Activated B cell treated with CpG ODN at 0.5 μM for 24 hours (primary cell): ENCODE data around the gene CRTAC1. TPM values are rescaled to one million over a fixed set of nuclear protein-coding genes. Genes with fewer than 3 reads are reported as not detected.

ENCODE experiments used
- ATAC-seq: fragments of 200-7000 bp; cut with Tn5 transposase; one replicate; pipeline ENCODE4 v1.10.0; 2021; ENCODE audit warnings: low read depth, mild to moderate bottlenecking, moderate library complexity
- CTCF ChIA-PET: fragments of 350-600 bp; sonication (Branson Sonifier 250); formaldehyde crosslinking; loops from one replicate; lab custom pipeline; 2021; ENCODE audit warnings: antibody characterized with exemption; lab: Charles Lee
- POLR2A ChIA-PET: fragments of 350-600 bp; sonication (Branson Sonifier 250); formaldehyde crosslinking; loops from one replicate; lab custom pipeline; 2021; ENCODE audit warnings: antibody characterized with exemption; lab: Charles Lee
- DNase-seq: peaks from one replicate; pipeline ENCODE4 v3.0.0; 2022
- H3K27ac Mint-ChIP-seq: one replicate; pipeline ENCODE4 v1.8.0; 2020; ENCODE audit warnings: mixed read lengths
- H3K27me3 Mint-ChIP-seq: one replicate; pipeline ENCODE4 v1.8.0; 2021; ENCODE audit warnings: mixed read lengths
- H3K36me3 Mint-ChIP-seq: one replicate; pipeline ENCODE4 v1.8.0; 2021; ENCODE audit warnings: low read depth, mixed read lengths
- H3K4me1 Mint-ChIP-seq: one replicate; pipeline ENCODE4 v1.8.0; 2021; ENCODE audit warnings: mixed read lengths
- H3K4me3 Mint-ChIP-seq: one replicate; pipeline ENCODE4 v1.8.0; 2020; ENCODE audit warnings: mild to moderate bottlenecking, mixed read lengths
- H3K9me3 Mint-ChIP-seq: one replicate; pipeline ENCODE4 v1.8.0; 2020; ENCODE audit warnings: mixed read lengths
- CTCF ChIP-seq: fragments of 200-600 bp; IDR thresholded peaks from one replicate; pipeline ENCODE4 v1.8.0; 2022; ENCODE audit warnings: antibody characterized with exemption, mild to moderate bottlenecking
- intact Hi-C: fragments of 100-400 bp; cut with micrococcal nuclease; formaldehyde crosslinking; loops from one replicate; pipeline ENCODE4 v1.15.1; 2024
- total RNA-seq: library from RNA; stranded (reverse); gene quantifications from 2 replicates; pipeline ENCODE4 v1.2.3, GENCODE V29; 2022

CRTAC1 gene
- total RNA-seq, 1 donor from 2014 or later: not detected

- Mint-ChIP-seq H3K27me3 (peaks cover 17% of the 10 kb centered on the region), H3K9me3 (no peaks in the 10 kb centered on the region), H3K36me3 (no peaks in the 10 kb centered on the region), H3K4me1 (no peaks in the 10 kb centered on the region), H3K27ac (no peak overlapping the region), H3K4me3 (no peak overlapping the region)
- intact Hi-C loops: no loop called here
- CTCF ChIA-PET: no interaction called here
- POLR2A ChIA-PET: no interaction called here
- ATAC-seq: no peak
- TF ChIP-seq CTCF: no peak
- no peak for DNase-seq
These were observed 137.5 kb downstream of the CRTAC1 start for GRCh38 chr10:97892939-97893338.

- H3K4me1 Mint-ChIP-seq: no peaks in the 10 kb centered on the region
- no peaks in the 10 kb centered on the region for H3K36me3 Mint-ChIP-seq
- ATAC-seq: no peak
- H3K27ac Mint-ChIP-seq: no peak overlapping the region
- H3K9me3 Mint-ChIP-seq: no peaks in the 10 kb centered on the region
- intact Hi-C loops: no loop called here
- ChIA-PET CTCF (no interaction called here), POLR2A (no interaction called here)
- no peak for TF ChIP-seq CTCF
- peaks cover 17% of the 10 kb centered on the region for H3K27me3 Mint-ChIP-seq
- no peak for DNase-seq
- H3K4me3 Mint-ChIP-seq: no peak overlapping the region
These were observed 137.9 kb downstream of the CRTAC1 start for GRCh38 chr10:97892506-97892905.

DNA sequence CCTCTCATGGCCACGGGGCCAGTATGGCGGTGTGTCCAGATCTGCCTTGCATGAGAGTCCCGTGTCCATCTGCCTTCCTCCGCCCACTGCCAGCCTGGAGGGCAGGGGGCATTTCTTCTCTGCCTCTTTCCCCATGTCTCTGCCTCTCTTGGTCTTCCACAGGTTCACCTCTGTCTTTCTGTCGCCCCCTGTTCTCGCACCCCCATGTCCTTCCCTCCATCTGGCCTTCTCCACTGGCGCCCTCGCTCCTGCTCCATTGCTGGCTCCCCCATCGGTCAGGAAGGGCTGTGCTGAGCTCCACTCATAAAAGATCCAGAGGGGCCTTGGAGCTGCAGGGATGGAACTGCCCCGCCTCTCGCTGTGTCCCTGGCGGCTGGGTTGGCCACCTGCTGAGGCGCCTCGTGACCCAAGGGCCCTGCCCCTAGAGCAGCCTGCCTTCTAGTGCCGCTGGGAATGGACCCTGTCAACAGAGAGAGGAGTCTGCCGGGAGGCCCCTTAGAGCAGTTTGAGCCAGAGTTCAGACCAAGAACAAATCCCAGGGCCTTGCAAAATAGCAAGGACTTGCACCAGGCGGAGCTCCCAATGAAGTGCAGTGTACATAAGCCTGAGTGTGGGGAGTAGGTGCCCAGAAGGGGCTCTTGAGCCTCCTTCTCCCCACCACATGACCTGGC lies 138.8 kb downstream of the CRTAC1 start:
- no peaks in the 10 kb centered on the region for H3K36me3 Mint-ChIP-seq
- ChIA-PET CTCF (no interaction called here), POLR2A (no interaction called here)
- intact Hi-C loops: no loop called here
- H3K4me1 Mint-ChIP-seq: no peaks in the 10 kb centered on the region
- no peak overlapping the region for H3K4me3 Mint-ChIP-seq
- no peak overlapping the region for H3K27ac Mint-ChIP-seq
- no peak for ATAC-seq
- H3K9me3 Mint-ChIP-seq: no peaks in the 10 kb centered on the region
- H3K27me3 Mint-ChIP-seq: peaks cover 17% of the 10 kb centered on the region
- no peak for TF ChIP-seq CTCF
- no peak for DNase-seq

GRCh38 chr10:97889461-97890265 lies 140.8 kb downstream of the CRTAC1 start:
- DNase-seq: no peak
- intact Hi-C loops: no loop called here
- no peaks in the 10 kb centered on the region for H3K36me3 Mint-ChIP-seq
- no peak overlapping the region for H3K4me3 Mint-ChIP-seq
- H3K9me3 Mint-ChIP-seq: no peaks in the 10 kb centered on the region
- H3K27me3 Mint-ChIP-seq: peaks cover 8% of the 10 kb centered on the region
- no peaks in the 10 kb centered on the region for H3K4me1 Mint-ChIP-seq
- no peak for ATAC-seq
- POLR2A ChIA-PET: no interaction called here
- CTCF ChIA-PET: no interaction called here
- no peak for TF ChIP-seq CTCF
- H3K27ac Mint-ChIP-seq: no peak overlapping the region

GRCh38 chr10:97888641-97889262 lies 141.7 kb downstream of the CRTAC1 start:
- no peak overlapping the region for H3K27ac Mint-ChIP-seq
- no peaks in the 10 kb centered on the region for H3K4me1 Mint-ChIP-seq
- CTCF ChIA-PET: no interaction called here
- intact Hi-C loops: no loop called here
- no peaks in the 10 kb centered on the region for H3K9me3 Mint-ChIP-seq
- H3K36me3 Mint-ChIP-seq: no peaks in the 10 kb centered on the region
- no peak for TF ChIP-seq CTCF
- POLR2A ChIA-PET: no interaction called here
- H3K4me3 Mint-ChIP-seq: no peak overlapping the region
- peaks cover 6% of the 10 kb centered on the region for H3K27me3 Mint-ChIP-seq
- ATAC-seq: no peak
- no peak for DNase-seq
